NCI-H1436 (cell line): ENCODE data around the gene PHYH.
"Not testable (repeated sequence)": the region's sequence is repeated elsewhere in the genome, so short reads cannot be mapped to it uniquely, and the experiment has no call there.

Source experiments
- DNase-seq: peaks from one replicate; lab custom pipeline; 2025; lab: John Stamatoyannopoulos, UW

PHYH gene

GRCh38 chr10:13321576-13321975 lies 21.7 kb upstream of the PHYH start:
- no peak for DNase-seq

- no peak for DNase-seq
Measured at GRCh38 chr10:13319166-13319565, 19.3 kb upstream of the PHYH start.

GRCh38 chr10:13317474-13317873 lies 17.6 kb upstream of the PHYH start:
- no peak for DNase-seq

GRCh38 chr10:13316635-13317311 lies 16.9 kb upstream of the PHYH start:
- no peak for DNase-seq

- no peak for DNase-seq
Measured at GRCh38 chr10:13315361-13315760, 15.5 kb upstream of the PHYH start.

GRCh38 chr10:13311177-13311575 lies 11.3 kb upstream of the PHYH start:
- DNase-seq, result no peak

- no peak for DNase-seq
Measured at GRCh38 chr10:13310518-13311176, 10.8 kb upstream of the PHYH start.

GRCh38 chr10:13309792-13310191 lies 9.9 kb upstream of the PHYH start:
- DNase-seq, result no peak

- DNase-seq, result no peak
Measured at GRCh38 chr10:13308096-13308495, 8.2 kb upstream of the PHYH start.

- no peak for DNase-seq
Measured at GRCh38 chr10:13306103-13306502, 6.2 kb upstream of the PHYH start.

- no peak for DNase-seq
Measured at GRCh38 chr10:13302821-13303555, 3.1 kb upstream of the PHYH start.

- no peak for DNase-seq
Measured at GRCh38 chr10:13298748-13299436, 972 bp downstream of the PHYH start.

GRCh38 chr10:13296476-13296875 lies 3.4 kb downstream of the PHYH start:
- no peak for DNase-seq

GRCh38 chr10:13294784-13295183 lies 5.1 kb downstream of the PHYH start:
- no peak for DNase-seq

GRCh38 chr10:13291821-13292773 lies 7.8 kb downstream of the PHYH start:
- no peak for DNase-seq

- no peak for DNase-seq
Measured at GRCh38 chr10:13291061-13291460, 8.8 kb downstream of the PHYH start.

GRCh38 chr10:13284050-13284449 lies 15.8 kb downstream of the PHYH start:
- DNase-seq, result no peak

GRCh38 chr10:13282348-13282747 lies 17.5 kb downstream of the PHYH start:
- not testable (repeated sequence) for DNase-seq

- DNase-seq, result no peak
Measured at GRCh38 chr10:13276749-13277365, 23.0 kb downstream of the PHYH start.

- DNase-seq, result not testable (repeated sequence)
Measured at GRCh38 chr10:13276146-13276545, 23.7 kb downstream of the PHYH start.

- DNase-seq, result no peak
Measured at GRCh38 chr10:13272164-13272571, 27.7 kb downstream of the PHYH start.
